Stomach (tissue), 9 donors: ENCODE data around the gene CUL1. TPM values are rescaled to one million over a fixed set of nuclear protein-coding genes. Genes with fewer than 3 reads are reported as not detected.

ENCODE experiments used
- DNase-seq, 2 donors: peaks; one replicate each; pipeline versions ENCODE4 v3.0.0 to v3.0.0-alpha.2; 2013 to 2019
- H3K27ac ChIP-seq, 5 donors: fragments of 200-600 bp in 4 of 5; sonication (generic) in 4 of 5; one replicate each; pipeline ENCODE4 v1.5.1; 2013 to 2019; ENCODE audit warnings: mild to moderate bottlenecking in 1 of 5, moderate library complexity in 1 of 5
- H3K27me3 ChIP-seq, 3 donors: fragments of 200-600 bp; sonication (generic); one replicate each; pipeline ENCODE4 v1.5.1; 2017 to 2019; ENCODE audit warnings: mixed run types in 1 of 3
- H3K36me3 ChIP-seq, 4 donors: fragments of 200-600 bp; sonication (generic); 1 replicate in 3 of 4; 2 replicates in 1 of 4; pipeline ENCODE4 v1.5.1; 2016 to 2019
- H3K4me1 ChIP-seq, 4 donors: fragments of 200-600 bp; sonication (generic); one replicate each; pipeline ENCODE4 v1.5.1; 2016 to 2019
- H3K4me3 ChIP-seq, 4 donors: fragments of 200-600 bp; sonication (generic) in 3 of 4; one replicate each; pipeline ENCODE4 v1.5.1; 2016 to 2019; ENCODE audit warnings: mild to moderate bottlenecking in 1 of 4
- H3K9me3 ChIP-seq, 4 donors: fragments of 200-600 bp; sonication (generic); one replicate each; pipeline ENCODE4 v1.5.1; 2016 to 2019
- CTCF ChIP-seq, 7 experiments: fragments of 450-650 bp in 4 of 7; fragments of 200-600 bp in 3 of 7; sonication (generic) in 3 of 7; IDR thresholded peaks; one replicate each; pipeline ENCODE4 v1.5.1; 2016 to 2019; ENCODE audit warnings: antibody characterized with exemption in 7 of 7, control low read depth in 2 of 7, mild to moderate bottlenecking in 1 of 7
- EP300 ChIP-seq: sonication (generic); formaldehyde crosslinking; IDR thresholded peaks from one replicate; pipeline ENCODE4 v1.6.1; 2017; ENCODE audit warnings: antibody characterized with exemption
- POLR2A ChIP-seq, 4 donors: fragments of 450-650 bp; IDR thresholded peaks; one replicate each; pipeline ENCODE4 v1.6.1; 2016; ENCODE audit warnings: antibody characterized with exemption in 4 of 4, control low read depth in 2 of 4, mild to moderate bottlenecking in 1 of 4, moderate library complexity in 1 of 4
- POLR2AphosphoS5 ChIP-seq, 3 donors: sonication (generic); formaldehyde crosslinking; IDR thresholded peaks; one replicate each; pipeline ENCODE4 v1.6.1; 2016; ENCODE audit warnings: antibody characterized with exemption in 3 of 3
- WGBS, 5 donors: extraction: QIAGEN DNeasy Blood & Tissue Kit in 3 of 5; methylation state at CpG; one replicate each; pipeline versions ENCODE4 v1.1.5 to v1.1.7; 2013 to 2018; 5-methylcytosine and 5-hydroxymethylcytosine counted together
- intact Hi-C: fragments of 100-400 bp; cut with DNase I; formaldehyde crosslinking; loops from one replicate; pipeline ENCODE4 v1.15.1; 2023; ENCODE audit warnings: low total_unique reads
- polyA plus RNA-seq, 3 donors: library from polyadenylated mRNA; stranded (reverse); fragments of 200-250 nt; gene quantifications; one replicate each; pipeline ENCODE4 v1.2.3, GENCODE V29; 2013
- total RNA-seq, 5 donors: library from RNA; depleted of rRNA; stranded (reverse); fragments of >200 nt; gene quantifications; one replicate each; pipeline versions ENCODE4 v1.1.0 to v1.2.3, GENCODE V29; 2014 to 2016
- donor health status: healthy with polysubstance abuse.
- donor health status: Bipolar disorder and iron deficiency.
- donor health status: healthy.

Gene CUL1
- total and polyA plus RNA-seq, 8 donors: 22.5 to 56.4 (median 29.2) TPM

DNA sequence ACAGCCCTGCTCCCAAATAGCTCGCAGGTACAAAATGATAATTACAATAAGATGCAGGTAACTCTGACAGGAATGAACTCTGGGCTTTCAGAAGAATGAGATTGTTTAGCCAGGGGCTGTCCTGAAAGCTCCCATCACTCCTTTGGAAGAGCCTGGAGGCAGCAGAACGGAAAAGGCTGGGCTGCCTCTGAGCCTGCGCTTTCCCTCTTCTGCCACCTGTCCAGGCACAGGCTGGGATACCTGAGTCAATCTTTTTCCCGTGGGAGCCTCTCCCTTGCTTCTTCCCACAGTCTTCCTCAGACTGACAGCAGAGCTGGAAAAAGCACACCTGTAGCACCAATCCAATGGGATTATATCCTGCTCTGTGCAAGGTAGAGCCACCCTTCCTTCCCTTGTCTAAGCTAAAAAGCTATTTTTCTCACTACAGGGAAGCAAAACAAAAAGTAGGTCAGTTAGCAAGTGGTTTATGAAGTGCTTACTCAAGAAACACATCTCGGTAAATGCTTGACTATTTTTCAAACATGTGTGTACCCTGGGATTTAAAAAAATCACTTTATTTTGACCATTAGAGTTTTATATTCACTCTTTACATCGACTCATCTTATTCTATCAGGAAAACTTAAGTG lies 12.3 kb upstream of the CUL1 start:
- Histone ChIP-seq H3K27ac (no peak overlapping the region), H3K4me1 (no peaks in the 10 kb centered on the region), H3K27me3 (no peaks in the 10 kb centered on the region), H3K36me3 (no peaks in the 10 kb centered on the region), H3K9me3 (peaks cover 0 to 5% (median 0%) of the 10 kb centered on the region in 4 donors), H3K4me3 (no peak overlapping the region)
- TF ChIP-seq POLR2AphosphoS5 (IDR thresholded peaks at IDR 0.05): no peak
- TF ChIP-seq POLR2A (IDR thresholded peaks at IDR 0.05): no peak
- TF ChIP-seq EP300: no peak
- no peak for TF ChIP-seq CTCF (IDR thresholded peaks at IDR 0.05)
- WGBS, 5 donors: 61 to 82% (median 73%) methylated on average over 6 of the region's 6 CpGs
- intact Hi-C loops: no loop called here
- DNase-seq: no peak

DNA sequence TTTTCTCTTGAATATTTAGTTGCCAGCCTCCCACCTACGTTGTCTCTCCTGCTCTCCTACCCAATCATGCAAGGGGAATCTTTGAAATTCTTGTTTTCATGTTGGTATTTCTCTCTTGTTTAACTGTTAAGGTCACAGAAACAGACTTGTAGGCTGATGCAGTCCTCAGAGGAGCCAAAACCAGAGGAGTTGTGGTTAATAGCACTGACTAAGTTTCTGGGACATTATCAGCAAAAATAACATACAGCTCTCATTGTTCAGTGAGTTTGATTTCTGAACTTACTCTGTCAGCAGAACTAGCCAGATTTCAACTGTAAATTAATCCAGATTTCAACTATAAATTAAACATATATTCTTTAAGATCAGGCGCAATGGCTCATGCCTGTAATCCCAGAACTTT lies 11.1 kb upstream of the CUL1 start:
- no peak for DNase-seq
- no peak overlapping the region for H3K27ac ChIP-seq
- no peak overlapping the region for H3K4me3 ChIP-seq
- no peaks in the 10 kb centered on the region for H3K36me3 ChIP-seq
- no peak for TF ChIP-seq EP300
- no peak for TF ChIP-seq POLR2AphosphoS5 (IDR thresholded peaks at IDR 0.05)
- TF ChIP-seq POLR2A (IDR thresholded peaks at IDR 0.05): no peak
- TF ChIP-seq CTCF (IDR thresholded peaks at IDR 0.05): no peak
- H3K27me3 ChIP-seq: no peaks in the 10 kb centered on the region
- H3K4me1 ChIP-seq: no peaks in the 10 kb centered on the region
- 84 to 95% (median 92%) methylated on average over 2 of the region's 2 CpGs for WGBS, 5 donors
- intact Hi-C loops: no loop called here
- no peaks in the 10 kb centered on the region for H3K9me3 ChIP-seq

DNA sequence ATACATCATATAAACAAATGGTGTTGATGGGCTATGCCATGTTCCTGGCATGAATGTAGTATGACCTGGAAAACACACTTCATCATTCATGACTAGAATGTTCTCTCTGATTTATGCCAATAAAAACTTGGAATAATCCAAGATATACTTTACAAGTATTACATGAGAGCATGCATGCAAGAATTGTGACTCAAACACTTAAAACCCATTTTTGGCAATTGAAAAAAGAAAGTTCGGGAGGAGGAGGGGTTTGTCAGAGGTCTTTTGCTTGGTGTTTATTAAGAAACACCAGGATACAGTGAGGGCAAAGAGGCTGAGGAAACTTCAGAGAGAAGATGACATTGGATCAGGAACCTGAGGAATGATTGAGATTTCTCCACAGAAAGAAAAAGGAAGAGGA lies 10.2 kb upstream of the CUL1 start:
- DNase-seq: no peak
- Histone ChIP-seq H3K27me3 (no peaks in the 10 kb centered on the region), H3K9me3 (no peaks in the 10 kb centered on the region), H3K27ac (no peak overlapping the region), H3K36me3 (no peaks in the 10 kb centered on the region), H3K4me3 (no peak overlapping the region), H3K4me1 (no peaks in the 10 kb centered on the region)
- WGBS, 5 donors: 71 to 95% (median 80%) methylated on average over 1 of the region's 1 CpG
- intact Hi-C loops: no loop called here
- TF ChIP-seq EP300: no peak
- TF ChIP-seq POLR2AphosphoS5 (IDR thresholded peaks at IDR 0.05): no peak
- no peak for TF ChIP-seq POLR2A (IDR thresholded peaks at IDR 0.05)
- no peak for TF ChIP-seq CTCF (IDR thresholded peaks at IDR 0.05)

- Histone ChIP-seq H3K36me3 (no peaks in the 10 kb centered on the region), H3K27ac (no peak overlapping the region), H3K27me3 (no peaks in the 10 kb centered on the region), H3K4me1 (peaks cover 0 to 13% (median 5%) of the 10 kb centered on the region in 4 donors), H3K9me3 (no peaks in the 10 kb centered on the region), H3K4me3 (no peak overlapping the region)
- intact Hi-C loops: no loop called here
- no peak for TF ChIP-seq POLR2AphosphoS5 (IDR thresholded peaks at IDR 0.05)
- TF ChIP-seq EP300: no peak
- no peak for TF ChIP-seq CTCF (IDR thresholded peaks at IDR 0.05)
- TF ChIP-seq POLR2A (IDR thresholded peaks at IDR 0.05): no peak
- WGBS, 5 donors: 95 to 97% (median 97%) methylated on average over 7 of the region's 7 CpGs
- DNase-seq: no peak
Observed at GRCh38 chr7:148693651-148694050, 5.1 kb upstream of the CUL1 start.
